ENCODE results near the gene OSBP2.

DNA sequence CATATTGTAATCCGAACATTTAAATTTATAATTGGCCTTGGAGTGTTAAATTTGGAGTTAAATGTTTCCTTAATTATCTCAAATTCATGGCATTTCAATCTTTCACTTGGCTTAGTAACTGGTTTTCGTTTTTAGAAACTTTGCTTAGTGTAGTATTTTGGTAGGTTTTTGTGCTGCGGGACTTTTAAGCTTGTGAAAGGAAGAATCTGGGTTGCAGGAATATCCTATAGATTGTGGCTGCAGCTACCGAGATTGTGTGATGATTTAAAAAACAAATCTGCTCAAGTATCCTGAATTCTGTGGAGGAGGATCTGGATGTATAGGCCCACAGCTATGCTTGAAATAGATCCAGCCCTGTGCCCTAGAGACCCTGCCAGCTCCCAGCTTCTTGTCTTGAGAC, 27.1 kb downstream of the OSBP2 start:
- TF ChIP-seq TAF1 (IDR thresholded peaks at IDR 0.05; ENCODE audit: borderline replicate concordance, insufficient read depth, low read length) (no peak), POLR2AphosphoS5 (IDR thresholded peaks at IDR 0.05; ENCODE audit: low read depth, low read length) (no peak), SIN3A (IDR thresholded peaks at IDR 0.05; ENCODE audit: borderline replicate concordance, insufficient read depth, low read length) (no peak)

All from PFSK-1 (cell line).